HG03139 (cell line): ENCODE results near the gene SUMO4.
"Not testable (repeated sequence)": the region's sequence is repeated elsewhere in the genome, so short reads cannot be mapped to it uniquely, and the experiment has no call there.

Source experiments
- ATAC-seq: cut with Tn5 transposase; IDR thresholded peaks from one replicate; pipeline ENCODE4 v1.9.1; 2021; ENCODE audit not compliant: unreplicated experiment

Gene SUMO4

GRCh38 chr6:149431905-149432775 lies 32.1 kb downstream of the SUMO4 start:
- ATAC-seq = no peak

- no peak for ATAC-seq
These were observed 33.3 kb downstream of the SUMO4 start for GRCh38 chr6:149433405-149433804.

- no peak for ATAC-seq
These were observed 33.8 kb downstream of the SUMO4 start for GRCh38 chr6:149433881-149434280.

DNA sequence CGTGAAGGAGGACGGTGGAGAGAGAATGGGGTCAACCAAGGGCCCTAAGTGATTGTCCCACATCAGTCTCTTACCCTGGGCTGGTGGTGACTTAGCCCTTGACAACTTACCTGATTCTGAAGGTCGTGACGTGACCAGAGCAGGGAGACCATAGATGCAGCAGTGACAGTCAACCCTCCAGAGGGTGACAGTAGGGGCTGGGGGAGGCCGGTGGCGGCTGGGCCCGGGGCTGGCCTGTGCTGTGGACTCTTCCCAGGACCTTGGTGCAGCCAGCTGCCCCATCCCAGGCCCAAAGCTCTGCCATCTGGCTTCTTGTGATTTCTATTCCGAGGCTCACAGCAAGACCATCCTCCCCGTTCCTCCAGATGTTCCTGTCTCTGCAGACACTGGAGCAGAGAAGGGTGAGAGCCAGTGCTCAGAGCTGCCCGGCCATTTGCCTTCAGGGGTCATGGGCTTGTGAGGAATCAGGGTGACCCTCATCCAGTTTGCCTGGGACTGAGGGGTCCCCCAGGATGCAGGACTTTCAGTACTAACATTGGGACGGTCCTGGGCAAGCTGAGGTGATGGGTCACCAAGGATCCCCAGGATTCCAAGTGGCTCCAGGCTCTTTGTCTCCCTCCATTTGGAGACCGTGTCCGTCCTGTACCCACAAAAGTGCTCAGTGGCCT lies 36.0 kb downstream of the SUMO4 start:
- no peak for ATAC-seq

GRCh38 chr6:149436647-149437046 lies 36.6 kb downstream of the SUMO4 start:
- no peak for ATAC-seq

DNA sequence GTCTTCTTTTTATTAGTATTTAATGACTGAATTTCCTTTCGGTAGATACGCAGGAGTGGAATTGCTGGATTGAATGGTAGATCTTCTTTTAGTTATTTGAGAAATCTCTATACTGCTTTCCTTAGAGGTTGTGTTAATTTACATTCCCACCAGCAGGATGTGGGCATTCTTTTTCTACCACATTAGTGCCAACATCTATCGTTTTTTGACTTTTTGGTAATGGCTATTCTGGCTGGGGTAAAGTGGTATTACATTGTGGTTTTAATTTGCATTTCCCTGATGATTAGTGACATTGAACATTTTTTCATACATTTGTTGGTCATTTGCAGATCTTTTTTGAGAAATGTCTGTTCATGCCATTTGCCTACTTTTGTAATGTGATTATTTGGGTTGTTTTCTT lies 37.1 kb downstream of the SUMO4 start:
- ATAC-seq = no peak

- no peak for ATAC-seq
These were observed 38.8 kb downstream of the SUMO4 start for GRCh38 chr6:149438855-149439254.

DNA sequence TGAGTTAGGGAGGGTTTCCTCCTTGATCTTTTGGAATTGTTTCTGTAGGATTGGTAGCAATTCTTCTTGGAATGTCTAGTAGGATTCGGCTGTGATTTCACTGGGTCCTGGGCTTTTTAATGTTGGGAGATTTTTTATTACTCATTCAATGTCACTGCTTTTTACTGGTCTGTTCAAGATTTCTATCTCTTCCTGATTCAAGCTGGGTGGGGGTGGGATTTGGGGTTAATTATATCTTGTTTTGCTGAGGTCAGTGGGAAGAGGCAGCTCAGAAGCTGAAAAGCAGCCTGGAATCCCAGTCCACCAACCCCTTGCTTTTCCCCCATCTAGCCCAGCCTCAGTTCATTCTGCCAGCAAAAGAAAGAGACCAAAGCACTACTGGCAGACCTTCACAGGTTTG lies 39.6 kb downstream of the SUMO4 start:
- no peak for ATAC-seq

- ATAC-seq = no peak
These were observed 40.9 kb downstream of the SUMO4 start for GRCh38 chr6:149440735-149441671.

DNA sequence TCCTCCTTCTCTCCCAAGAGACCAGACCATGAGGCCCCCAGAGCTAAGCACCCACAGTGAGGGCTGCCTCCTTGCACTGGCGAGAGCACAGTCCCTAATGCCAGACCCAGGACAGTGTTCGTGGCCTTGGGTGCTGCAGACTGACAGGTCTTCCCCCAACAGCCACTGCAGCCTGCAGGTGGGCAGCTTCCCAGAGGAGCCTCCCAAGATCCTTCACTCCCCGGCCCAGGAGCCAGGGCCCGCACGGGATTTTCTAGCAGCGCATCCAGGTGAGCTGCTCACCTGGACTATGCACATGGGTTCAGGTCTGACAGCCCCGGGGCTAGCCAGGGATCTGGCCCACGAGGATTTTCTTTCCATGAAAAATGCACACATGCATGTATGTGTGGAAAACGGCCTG lies 41.7 kb downstream of the SUMO4 start:
- no peak for ATAC-seq

- ATAC-seq = no peak
These were observed 43.5 kb downstream of the SUMO4 start for GRCh38 chr6:149443411-149444181.

GRCh38 chr6:149444360-149445094 lies 44.5 kb downstream of the SUMO4 start:
- ATAC-seq = not testable (repeated sequence)

- ATAC-seq = no peak
These were observed 45.0 kb downstream of the SUMO4 start for GRCh38 chr6:149445095-149445466.

- ATAC-seq = no peak
These were observed 45.5 kb downstream of the SUMO4 start for GRCh38 chr6:149445573-149445972.

GRCh38 chr6:149446791-149447376 lies 46.8 kb downstream of the SUMO4 start:
- ATAC-seq = no peak

DNA sequence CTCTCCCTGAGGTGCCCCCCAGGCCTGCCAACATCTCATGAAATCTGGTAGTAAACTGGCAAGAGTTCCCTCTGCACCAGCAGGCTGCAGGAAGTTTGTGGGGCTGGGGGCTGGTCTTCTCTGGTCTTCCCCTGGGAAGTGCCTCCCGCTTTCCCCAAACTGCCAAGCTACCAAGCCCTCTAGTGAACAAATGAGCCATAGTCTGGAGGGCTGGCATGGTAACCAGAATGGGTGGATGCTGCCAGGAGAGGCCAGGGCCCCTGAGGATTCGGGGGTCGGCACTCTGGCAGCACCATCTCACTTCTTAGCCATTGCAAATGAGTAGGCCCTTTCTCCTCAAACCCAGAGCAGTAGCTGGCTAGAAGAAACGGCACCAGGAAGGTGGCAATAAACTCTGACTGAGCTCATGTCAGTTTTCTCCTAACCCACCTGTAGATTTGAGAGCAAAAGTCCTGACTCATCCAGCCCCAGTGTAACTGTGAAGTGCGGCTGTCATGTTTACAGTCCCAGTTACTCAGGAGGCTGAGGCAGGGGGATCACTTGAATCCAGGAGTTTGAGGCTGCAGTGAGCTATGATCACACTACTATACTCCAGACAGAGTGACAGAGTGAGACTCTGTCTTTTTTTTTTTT lies 48.9 kb downstream of the SUMO4 start:
- ATAC-seq = no peak

DNA sequence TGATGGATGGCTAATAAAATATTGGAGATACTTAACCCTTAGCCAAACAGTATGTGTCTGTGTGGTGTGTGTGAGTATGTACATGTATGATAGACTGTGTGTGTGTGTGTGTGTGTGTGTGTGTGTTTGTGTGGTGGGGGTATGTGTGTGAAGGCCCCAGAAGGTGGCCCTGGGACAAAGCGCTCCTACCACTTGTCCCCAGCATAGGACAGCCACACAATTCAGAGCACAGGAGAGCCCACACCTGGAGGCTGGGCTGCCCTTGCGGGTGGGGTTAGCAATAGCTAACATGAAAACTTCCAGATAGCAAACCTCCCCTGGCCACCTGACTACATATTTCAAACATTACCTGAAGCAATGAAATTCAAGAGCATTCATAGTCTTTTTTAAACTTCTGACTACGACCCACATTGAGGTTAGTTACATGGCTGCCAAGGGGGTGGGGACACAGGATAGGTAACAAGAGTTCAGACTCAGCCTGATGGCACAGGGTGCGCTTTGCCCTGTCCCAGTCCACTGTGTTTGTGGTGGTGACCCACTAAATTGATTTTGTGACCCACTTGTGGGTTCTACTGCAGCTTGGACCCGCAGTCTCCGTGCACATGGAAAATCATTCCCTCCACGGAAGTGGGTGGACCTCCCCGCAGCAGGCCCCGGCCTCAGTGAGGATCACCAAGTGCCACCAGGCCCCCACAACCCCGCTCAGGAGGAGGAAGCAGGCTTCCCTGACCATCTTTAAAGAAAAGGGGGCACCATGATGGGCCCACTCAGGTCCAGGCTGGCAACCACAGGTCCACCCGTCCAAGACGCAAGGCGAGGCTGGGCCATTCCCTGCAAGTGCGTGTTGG lies 50.0 kb downstream of the SUMO4 start:
- no peak for ATAC-seq
